Mesothelial cell of epicardium (in vitro differentiated cells): ENCODE measurements around the gene RABL3. TPM values are rescaled to one million over a fixed set of nuclear protein-coding genes. Genes with fewer than 3 reads are reported as not detected.

Experiments used
- DNase-seq, 2 experiments: peaks; one replicate each; pipeline ENCODE4 v3.0.0; 2021; ENCODE audit warnings: low spot score in 2 of 2; ENCODE audit not compliant: unreplicated experiment in 2 of 2
- H3K27ac Mint-ChIP-seq: 2 replicates; pipeline ENCODE4 v1.8.0; 2021; ENCODE audit warnings: mixed read lengths
- H3K27me3 Mint-ChIP-seq: 2 replicates; pipeline ENCODE4 v1.8.0; 2021; ENCODE audit warnings: low read depth, mixed read lengths
- H3K36me3 Mint-ChIP-seq: 2 replicates; pipeline ENCODE4 v1.8.0; 2021; ENCODE audit warnings: mixed read lengths
- H3K4me1 Mint-ChIP-seq: 2 replicates; pipeline ENCODE4 v1.8.0; 2021; ENCODE audit warnings: mixed read lengths
- H3K4me3 Mint-ChIP-seq: 2 replicates; pipeline ENCODE4 v1.8.0; 2021; ENCODE audit warnings: mild to moderate bottlenecking, moderate library complexity, mixed read lengths
- H3K9me3 Mint-ChIP-seq: 2 replicates; pipeline ENCODE4 v1.8.0; 2021; ENCODE audit warnings: mixed read lengths
- total RNA-seq: library from RNA; stranded (reverse); gene quantifications from 3 replicates; pipeline ENCODE4 v1.2.1, GENCODE V29; 2021
- TF ChIP-seq, protein P1 (sequence below): fragments of 200-600 bp; sonication (generic); IDR thresholded peaks from one replicate; pipeline ENCODE4 v1.5.0; 2021; ENCODE audit warnings: antibody characterized with exemption; ENCODE audit not compliant: unreplicated experiment

RABL3 gene
- total RNA-seq, 1 donor from 2014 or later, result 19.1 TPM

DNA sequence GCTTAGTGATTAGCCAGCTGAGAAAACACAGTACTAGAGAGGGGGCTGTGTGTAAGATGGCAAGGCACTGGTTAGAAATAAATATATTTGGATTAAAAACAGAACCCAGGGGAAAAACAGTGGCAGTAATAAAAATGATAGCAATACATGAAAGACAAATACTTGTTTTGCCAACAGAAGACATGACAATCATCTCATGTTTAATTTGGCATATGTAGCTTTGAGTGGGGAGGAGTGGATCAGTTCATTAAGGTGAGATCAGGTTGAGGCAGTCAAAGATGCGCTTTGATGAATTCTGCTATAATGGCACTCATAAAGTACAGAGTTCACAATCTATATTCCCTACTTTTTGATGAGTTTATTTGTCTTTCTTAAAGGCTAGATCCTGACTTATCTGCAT, 56.9 kb downstream of the RABL3 start:
- Mint-ChIP-seq H3K9me3 (no peaks in the 10 kb centered on the region), H3K27me3 (no peaks in the 10 kb centered on the region), H3K27ac (no peak overlapping the region), H3K4me1 (no peaks in the 10 kb centered on the region), H3K4me3 (no peak overlapping the region), H3K36me3 (no peaks in the 10 kb centered on the region)
- no peak for DNase-seq
- TF ChIP-seq, protein P1, sequence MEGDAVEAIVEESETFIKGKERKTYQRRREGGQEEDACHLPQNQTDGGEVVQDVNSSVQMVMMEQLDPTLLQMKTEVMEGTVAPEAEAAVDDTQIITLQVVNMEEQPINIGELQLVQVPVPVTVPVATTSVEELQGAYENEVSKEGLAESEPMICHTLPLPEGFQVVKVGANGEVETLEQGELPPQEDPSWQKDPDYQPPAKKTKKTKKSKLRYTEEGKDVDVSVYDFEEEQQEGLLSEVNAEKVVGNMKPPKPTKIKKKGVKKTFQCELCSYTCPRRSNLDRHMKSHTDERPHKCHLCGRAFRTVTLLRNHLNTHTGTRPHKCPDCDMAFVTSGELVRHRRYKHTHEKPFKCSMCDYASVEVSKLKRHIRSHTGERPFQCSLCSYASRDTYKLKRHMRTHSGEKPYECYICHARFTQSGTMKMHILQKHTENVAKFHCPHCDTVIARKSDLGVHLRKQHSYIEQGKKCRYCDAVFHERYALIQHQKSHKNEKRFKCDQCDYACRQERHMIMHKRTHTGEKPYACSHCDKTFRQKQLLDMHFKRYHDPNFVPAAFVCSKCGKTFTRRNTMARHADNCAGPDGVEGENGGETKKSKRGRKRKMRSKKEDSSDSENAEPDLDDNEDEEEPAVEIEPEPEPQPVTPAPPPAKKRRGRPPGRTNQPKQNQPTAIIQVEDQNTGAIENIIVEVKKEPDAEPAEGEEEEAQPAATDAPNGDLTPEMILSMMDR, result no peak

DNA sequence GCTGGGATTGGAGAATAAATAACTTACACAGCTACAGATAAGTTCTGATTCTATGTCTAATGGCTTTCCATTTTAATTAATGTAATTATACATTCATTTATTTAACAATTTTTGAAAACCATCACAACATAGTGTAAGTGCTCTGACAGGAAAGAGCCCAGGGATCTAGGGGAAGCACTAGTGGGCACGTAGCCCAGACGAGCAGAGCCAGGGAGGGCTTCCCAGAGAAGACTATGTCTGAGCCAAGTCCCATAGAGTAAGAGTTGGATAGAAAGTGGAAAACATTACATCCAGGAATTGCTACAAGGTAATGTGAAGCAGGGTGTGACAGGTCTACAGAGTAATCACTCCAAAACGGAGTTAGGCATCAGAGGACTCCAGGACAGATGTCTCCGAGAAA, 57.4 kb downstream of the RABL3 start:
- H3K27ac Mint-ChIP-seq, result no peak overlapping the region
- no peaks in the 10 kb centered on the region for H3K9me3 Mint-ChIP-seq

GRCh38 chr3:120683671-120684301, 58.5 kb downstream of the RABL3 start:
- no peak overlapping the region for H3K27ac Mint-ChIP-seq
- TF ChIP-seq, protein P1, result no peak
- no peaks in the 10 kb centered on the region for H3K36me3 Mint-ChIP-seq
- peaks cover 6% of the 10 kb centered on the region for H3K9me3 Mint-ChIP-seq
- DNase-seq, result no peak
- peaks cover 3% of the 10 kb centered on the region for H3K4me1 Mint-ChIP-seq
- H3K27me3 Mint-ChIP-seq, result no peaks in the 10 kb centered on the region
- no peak overlapping the region for H3K4me3 Mint-ChIP-seq

More for the DNA sequence above, 57.4 kb downstream of the RABL3 start:
- TF ChIP-seq, protein P1, result no peak
- Mint-ChIP-seq H3K4me3 (no peak overlapping the region), H3K27me3 (no peaks in the 10 kb centered on the region), H3K4me1 (no peaks in the 10 kb centered on the region), H3K36me3 (no peaks in the 10 kb centered on the region)
- no peak for DNase-seq

- Mint-ChIP-seq H3K9me3 (peaks cover 6% of the 10 kb centered on the region), H3K36me3 (no peaks in the 10 kb centered on the region), H3K27ac (no peak overlapping the region), H3K4me3 (no peak overlapping the region), H3K27me3 (no peaks in the 10 kb centered on the region), H3K4me1 (peaks cover 8% of the 10 kb centered on the region)
- TF ChIP-seq, protein P1, result no peak
- no peak for DNase-seq
These were observed 59.1 kb downstream of the RABL3 start for GRCh38 chr3:120683213-120683612.

GRCh38 chr3:120682095-120682681, 60.1 kb downstream of the RABL3 start, which contains the start of gene HGD:
Gene HGD (minus strand): TSS chr3:120682239. CDS start chr3:120682111, 128 bp downstream.
- DNase-seq, result no peak
- H3K4me3 Mint-ChIP-seq, result no peak within 1 kb of the TSS
- H3K9me3 Mint-ChIP-seq, result peaks cover 11% of the 10 kb centered on the region
- H3K4me1 Mint-ChIP-seq, result peaks cover 9% of the 10 kb centered on the region
- TF ChIP-seq, protein P1, result no peak
- H3K36me3 Mint-ChIP-seq, result peaks cover 1% of the 10 kb centered on the region
- H3K27me3 Mint-ChIP-seq, result peaks cover 1% of the 10 kb centered on the region
- no peak within 1 kb of the TSS for H3K27ac Mint-ChIP-seq
